T-cell (primary cell): ENCODE results near the gene DEPP1. TPM values are rescaled to one million over a fixed set of nuclear protein-coding genes. Genes with fewer than 3 reads are reported as not detected.

Experiments
- ATAC-seq, 4 experiments: fragments of 200-7000 bp in 3 of 4; fragments of 150-1000 bp in 1 of 4; cut with Tn5 transposase; replicated peaks in 1 of 4; 1 replicate in 3 of 4; 2 replicates in 1 of 4; pipeline ENCODE4 v1.10.0; 2021; ENCODE audit warnings: moderate library complexity in 3 of 4, mild to moderate bottlenecking in 2 of 4, moderate number of reproducible peaks in 1 of 4
- CTCF ChIA-PET, 2 donors: fragments of 300-600 bp; sonication (Branson Sonifier 250); formaldehyde crosslinking; loops; one replicate each; lab custom pipeline; 2022; ENCODE audit warnings: antibody characterized with exemption in 2 of 2; lab: Charles Lee
- POLR2A ChIA-PET, 2 donors: fragments of 300-600 bp; sonication (Branson Sonifier 250); formaldehyde crosslinking; loops; one replicate each; lab custom pipeline; 2022; ENCODE audit warnings: antibody characterized with exemption in 2 of 2; lab: Charles Lee
- DNase-seq, 35 experiments: peaks; one replicate each; pipeline versions ENCODE4 v3.0.0 to v3.0.0-alpha.2; 2013 to 2023
- H3K27ac ChIP-seq: one replicate; pipeline ENCODE4 v1.5.1; 2013; ENCODE audit warnings: low read length
- H3K27me3 ChIP-seq, 2 experiments: replicated peaks in 1 of 2; 1 replicate in 1 of 2; 2 replicates in 1 of 2; pipeline versions ENCODE4 v1.6.1 to v1.7.0; 2013; ENCODE audit warnings: low read length in 1 of 2, mixed read lengths in 1 of 2; ENCODE audit not compliant: control insufficient read depth in 2 of 2, insufficient read depth in 2 of 2; ENCODE audit errors: extremely low read depth in 1 of 2
- H3K36me3 ChIP-seq, 2 donors: 1 replicate in 1 of 2; 2 replicates in 1 of 2; pipeline versions ENCODE4 v1.6.1 to v1.7.0; 2013; ENCODE audit warnings: low read length in 1 of 2; ENCODE audit not compliant: control insufficient read depth in 2 of 2, insufficient read depth in 1 of 2; ENCODE audit errors: extremely low read depth in 1 of 2
- H3K4me1 ChIP-seq, 2 experiments: 1 replicate in 1 of 2; 2 replicates in 1 of 2; pipeline versions ENCODE4 v1.6.1 to v1.7.0; 2013; ENCODE audit warnings: low read length in 2 of 2, mixed read lengths in 1 of 2; ENCODE audit not compliant: insufficient read depth in 2 of 2, control insufficient read depth in 1 of 2; ENCODE audit errors: extremely low read depth in 1 of 2
- H3K4me3 ChIP-seq, 2 donors: 1 replicate in 1 of 2; 2 replicates in 1 of 2; pipeline versions ENCODE4 v1.5.1 to v1.7.0; 2013; ENCODE audit warnings: mild to moderate bottlenecking in 2 of 2, low read length in 1 of 2, moderate library complexity in 1 of 2; ENCODE audit not compliant: control insufficient read depth in 1 of 2; ENCODE audit errors: extremely low read depth in 1 of 2
- H3K9me3 ChIP-seq: 2 replicates; pipeline ENCODE4 v1.7.0; 2013
- H3K27ac Mint-ChIP-seq, 2 donors: one replicate each; pipeline ENCODE4 v1.8.0; 2020 to 2021; ENCODE audit warnings: mild to moderate bottlenecking in 2 of 2, mixed read lengths in 2 of 2
- H3K27me3 Mint-ChIP-seq, 2 donors: one replicate each; pipeline ENCODE4 v1.8.0; 2021 to 2022; ENCODE audit warnings: mixed read lengths in 2 of 2
- H3K36me3 Mint-ChIP-seq: one replicate; pipeline ENCODE4 v1.8.0; 2021; ENCODE audit warnings: mixed read lengths
- H3K4me1 Mint-ChIP-seq, 3 donors: one replicate each; pipeline ENCODE4 v1.8.0; 2020 to 2022; ENCODE audit warnings: mixed read lengths in 3 of 3, mild to moderate bottlenecking in 1 of 3
- H3K4me3 Mint-ChIP-seq, 3 donors: one replicate each; pipeline ENCODE4 v1.8.0; 2020 to 2022; ENCODE audit warnings: mild to moderate bottlenecking in 3 of 3, mixed read lengths in 3 of 3, moderate library complexity in 3 of 3
- H3K9me3 Mint-ChIP-seq, 3 donors: one replicate each; pipeline ENCODE4 v1.8.0; 2020 to 2022; ENCODE audit warnings: mixed read lengths in 3 of 3
- WGBS: methylation state at CpG from one replicate; pipeline ENCODE4 v1.1.5; 2013; ENCODE audit warnings: missing lambda C conversion rate; ENCODE audit not compliant: insufficient coverage; 5-methylcytosine and 5-hydroxymethylcytosine counted together
- total RNA-seq, 35 experiments: library from RNA in 6 of 35; stranded (reverse) in 6 of 35; fragments of 120-200 nt in 1 of 35; gene quantifications; one replicate each; pipeline versions ENCODE4 v1.2.1 to v1.2.4 and lab custom pipeline; 2013 to 2026

Gene DEPP1
- total RNA-seq, 5 donors from 2014 or later (not counting 1 experiment from before 2014, with no cell fraction given) = 0.30 to 0.66 (median 0.35) TPM; not detected in 2

DNA sequence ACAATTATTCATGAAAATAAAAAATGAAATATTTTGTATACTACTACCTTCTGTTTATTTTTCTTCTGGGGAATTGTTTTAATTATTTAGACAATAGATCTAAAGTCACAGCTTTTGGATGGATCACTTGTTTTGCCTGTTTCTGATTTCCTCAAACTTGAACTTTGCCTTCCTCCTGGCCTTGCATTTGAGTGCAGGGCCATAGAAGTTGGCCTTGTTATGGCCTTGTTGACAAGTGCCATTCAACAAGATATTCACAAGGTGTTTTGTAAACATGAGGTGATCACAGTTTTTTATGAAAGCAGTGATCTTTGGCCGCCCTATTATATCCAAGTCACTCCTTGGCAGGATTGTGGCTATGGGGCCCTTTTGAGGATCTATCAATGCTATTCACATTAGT, 26.7 kb upstream of the DEPP1 start:
- H3K36me3 Mint-ChIP-seq = peaks cover 36% of the 10 kb centered on the region
- DNase-seq (no peak), ATAC-seq (no peak)
- peaks cover 5 to 8% of the 10 kb centered on the region in 2 donors for H3K36me3 ChIP-seq
- H3K9me3 ChIP-seq = peaks cover 3% of the 10 kb centered on the region
- H3K27me3 ChIP-seq = no peaks in the 10 kb centered on the region
- WGBS = no CpG with 5 or more reads among the region's 1 CpG
- peaks cover 17 to 29% (median 25%) of the 10 kb centered on the region in 3 donors for H3K4me1 Mint-ChIP-seq
- no peaks in the 10 kb centered on the region for H3K27me3 Mint-ChIP-seq
- CTCF ChIA-PET = interaction anchor here in 1 of 2 donors (1.4 kb wide), 1 partner anchor 10 kb away, joined by 3 read pairs; no protein-coding TSS in a partner anchor
- H3K4me3 ChIP-seq = no peak overlapping the region
- no peak overlapping the region for H3K27ac Mint-ChIP-seq
- POLR2A ChIA-PET = no interaction called here
- peaks cover 8 to 9% of the 10 kb centered on the region in 2 experiments for H3K4me1 ChIP-seq
- peaks cover 0 to 23% (median 3%) of the 10 kb centered on the region in 3 donors for H3K9me3 Mint-ChIP-seq
- H3K4me3 Mint-ChIP-seq = no peak overlapping the region
- H3K27ac ChIP-seq = no peak overlapping the region

- H3K4me1 ChIP-seq = peaks cover 9 to 11% of the 10 kb centered on the region in 2 experiments
- H3K9me3 Mint-ChIP-seq = peaks cover 0 to 23% (median 3%) of the 10 kb centered on the region in 3 donors
- peaks cover 36% of the 10 kb centered on the region for H3K36me3 Mint-ChIP-seq
- H3K27me3 ChIP-seq = no peaks in the 10 kb centered on the region
- H3K27ac Mint-ChIP-seq = no peak overlapping the region
- ATAC-seq = no peak
- H3K36me3 ChIP-seq = peaks cover 5 to 8% of the 10 kb centered on the region in 2 donors
- no peak overlapping the region for H3K4me3 ChIP-seq
- H3K27me3 Mint-ChIP-seq = no peaks in the 10 kb centered on the region
- H3K4me3 Mint-ChIP-seq = no peak overlapping the region
- no peak overlapping the region for H3K27ac ChIP-seq
- 100% methylated on average over 1 of the region's 3 CpGs for WGBS
- ChIA-PET POLR2A (no interaction called here), CTCF (interaction anchor here in 1 of 2 donors (0.7 to 1.4 kb wide), 2 partner anchors 11 to 1055 kb away, joined by 3 to 5 read pairs; no protein-coding TSS in a partner anchor)
- DNase-seq = no peak
- H3K9me3 ChIP-seq = peaks cover 3% of the 10 kb centered on the region
- peaks cover 23 to 35% (median 31%) of the 10 kb centered on the region in 3 donors for H3K4me1 Mint-ChIP-seq
Observed at GRCh38 chr10:45004661-45005060, 26.1 kb upstream of the DEPP1 start.

DNA sequence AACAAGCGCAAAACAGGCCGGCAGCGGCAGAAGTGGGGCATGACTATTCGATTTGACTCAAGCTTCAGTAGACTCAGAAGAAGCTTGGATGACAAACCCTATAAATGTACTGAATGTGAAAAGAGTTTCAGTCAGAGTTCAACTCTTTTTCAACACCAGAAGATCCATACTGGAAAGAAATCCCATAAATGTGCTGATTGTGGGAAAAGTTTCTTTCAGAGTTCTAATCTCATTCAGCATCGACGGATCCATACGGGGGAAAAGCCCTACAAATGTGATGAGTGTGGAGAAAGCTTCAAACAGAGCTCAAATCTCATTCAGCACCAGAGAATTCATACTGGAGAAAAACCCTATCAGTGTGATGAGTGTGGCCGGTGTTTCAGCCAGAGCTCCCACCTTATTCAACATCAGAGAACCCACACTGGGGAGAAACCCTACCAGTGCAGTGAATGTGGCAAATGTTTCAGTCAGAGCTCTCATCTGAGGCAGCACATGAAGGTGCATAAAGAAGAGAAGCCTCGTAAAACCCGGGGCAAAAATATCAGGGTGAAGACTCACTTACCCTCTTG, 24.9 kb upstream of the DEPP1 start:
- ChIA-PET CTCF (interaction anchor here in 1 of 2 donors (0.6 kb wide), 1 partner anchor 640 kb away, joined by 3 read pairs; no protein-coding TSS in a partner anchor), POLR2A (no interaction called here)
- H3K27ac Mint-ChIP-seq = no peak overlapping the region
- H3K4me3 ChIP-seq = no peak overlapping the region
- no peak overlapping the region for H3K27ac ChIP-seq
- no peaks in the 10 kb centered on the region for H3K27me3 Mint-ChIP-seq
- H3K4me1 Mint-ChIP-seq = peaks cover 26 to 36% (median 32%) of the 10 kb centered on the region in 3 donors
- no peak overlapping the region for H3K4me3 Mint-ChIP-seq
- peaks cover 9 to 11% of the 10 kb centered on the region in 2 experiments for H3K4me1 ChIP-seq
- WGBS = 100% methylated on average over 4 of the region's 10 CpGs
- H3K36me3 Mint-ChIP-seq = peaks cover 36% of the 10 kb centered on the region
- peaks cover 5 to 8% of the 10 kb centered on the region in 2 donors for H3K36me3 ChIP-seq
- H3K9me3 ChIP-seq = peaks cover 3% of the 10 kb centered on the region
- ATAC-seq = no peak
- H3K9me3 Mint-ChIP-seq = peaks cover 0 to 23% (median 3%) of the 10 kb centered on the region in 3 donors
- DNase-seq = no peak
- no peaks in the 10 kb centered on the region for H3K27me3 ChIP-seq

- 2% methylated on average over 9 of the region's 13 CpGs for whole genome bisulfite sequencing
- Histone ChIP-seq H3K9me3 (peaks cover 3% of the 10 kb centered on the region), H3K27ac (peak overlapping the region; percentile 68), H3K4me3 (peak overlapping the region; percentile 60 to 77), H3K27me3 (no peaks in the 10 kb centered on the region), H3K36me3 (peaks cover 5 to 8% of the 10 kb centered on the region in 2 donors), H3K4me1 (peaks cover 9 to 13% of the 10 kb centered on the region in 2 experiments)
- POLR2A ChIA-PET = interaction anchor here in 1 of 2 donors (0.7 kb wide), 1 partner anchor 42 kb away, joined by 3 read pairs; the partner anchor contains the start of gene RASSF4
- H3K27me3 Mint-ChIP-seq = no peaks in the 10 kb centered on the region
- H3K27ac Mint-ChIP-seq = peak overlapping the region; percentile 78 to 81
- H3K9me3 Mint-ChIP-seq = peaks cover 0 to 23% (median 3%) of the 10 kb centered on the region in 3 donors
- H3K4me1 Mint-ChIP-seq = peaks cover 26 to 40% (median 32%) of the 10 kb centered on the region in 3 donors
- H3K4me3 Mint-ChIP-seq = peak overlapping the region; percentile 74 to 90 (median 83)
- CTCF ChIA-PET = interaction anchor here (0.5 to 0.6 kb wide), 2 partner anchors 234 to 693 kb away, joined by 3 read pairs; no protein-coding TSS in a partner anchor
- ATAC-seq = peak; percentile 61 to 69 (median 62)
- peak in 31 of 35 experiments; percentile 20 to 65 (median 39) for DNase-seq
- peaks cover 36% of the 10 kb centered on the region for H3K36me3 Mint-ChIP-seq
Observed at GRCh38 chr10:45001381-45002148, 23.0 kb upstream of the DEPP1 start.

DNA sequence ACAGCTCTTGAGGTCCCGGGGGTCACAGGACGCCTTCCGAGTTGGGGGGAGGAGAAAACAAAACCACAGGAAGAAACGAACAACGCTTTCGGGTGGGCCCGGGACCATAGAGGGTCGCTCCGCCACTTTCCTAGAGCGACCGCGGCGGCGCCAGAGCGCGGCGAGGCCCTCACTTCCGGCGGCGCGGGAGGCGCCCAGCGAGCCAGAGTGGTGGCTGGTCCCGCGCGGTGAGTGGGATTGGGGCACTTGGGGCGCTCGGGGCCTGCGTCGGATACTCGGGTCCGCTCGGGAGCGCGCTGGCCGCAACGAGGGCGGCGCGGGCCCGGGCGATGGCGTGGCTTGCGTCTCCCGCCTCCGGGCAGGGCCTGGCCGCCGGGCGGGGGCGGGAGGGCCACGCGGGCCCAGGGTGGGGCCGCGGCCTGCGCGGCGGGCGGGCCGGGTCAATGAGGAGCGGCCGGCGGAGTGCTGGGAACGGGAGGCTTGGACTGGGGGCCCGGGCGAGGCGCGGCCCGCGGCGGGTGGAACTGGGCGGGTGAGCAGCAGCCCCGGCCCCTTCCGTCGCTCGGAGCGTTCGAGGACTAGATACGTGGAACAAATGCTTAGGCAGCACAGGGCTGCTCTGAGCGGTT, 22.3 kb upstream of the DEPP1 start, which contains the start of gene ZNF22:
ZNF22 (plus strand) TSS at position 172 of the 629 bp plus-strand sequence. CDS start 2,446 bp downstream, outside the sequence.
- peaks cover 0 to 23% (median 3%) of the 10 kb centered on the region in 3 donors for H3K9me3 Mint-ChIP-seq
- peak within 1 kb of the TSS; percentile 68 for H3K27ac ChIP-seq
- H3K4me3 Mint-ChIP-seq = peak within 1 kb of the TSS; percentile 74 to 90 (median 83)
- ATAC-seq (peak; percentile 86 to 90 (median 88)), DNase-seq (peak; percentile 27 to 79 (median 62))
- WGBS = under 1% methylated on average over 73 of the region's 79 CpGs
- peak within 1 kb of the TSS; percentile 60 to 77 for H3K4me3 ChIP-seq
- peaks cover 15 to 20% of the 10 kb centered on the region in 2 experiments for H3K4me1 ChIP-seq
- CTCF ChIA-PET = interaction anchor here in 1 of 2 donors (0.5 kb wide), 1 partner anchor 234 kb away, joined by 3 read pairs; no protein-coding TSS in a partner anchor
- H3K36me3 Mint-ChIP-seq = peaks cover 33% of the 10 kb centered on the region
- peaks cover 5 to 8% of the 10 kb centered on the region in 2 donors for H3K36me3 ChIP-seq
- peaks cover 32 to 43% (median 35%) of the 10 kb centered on the region in 3 donors for H3K4me1 Mint-ChIP-seq
- no peaks in the 10 kb centered on the region for H3K27me3 Mint-ChIP-seq
- H3K9me3 ChIP-seq = peaks cover 3% of the 10 kb centered on the region
- peak within 1 kb of the TSS; percentile 83 to 93 for H3K27ac Mint-ChIP-seq
- no peaks in the 10 kb centered on the region for H3K27me3 ChIP-seq
- POLR2A ChIA-PET = no interaction called here
